Skeletal muscle satellite cell (primary cell): ENCODE measurements around the gene CROCC2.

Experiments
- H3K27me3 ChIP-seq: 2 replicates; pipeline ENCODE4 v1.7.0; 2013; ENCODE audit warnings: low read length; ENCODE audit not compliant: control insufficient read depth, insufficient read depth
- H3K36me3 ChIP-seq: 2 replicates; pipeline ENCODE4 v1.7.0; 2013; ENCODE audit warnings: mild to moderate bottlenecking, control low read depth, low read length; ENCODE audit not compliant: insufficient read depth
- H3K4me1 ChIP-seq: 2 replicates; pipeline ENCODE4 v1.7.0; 2013; ENCODE audit warnings: low read length; ENCODE audit not compliant: control insufficient read depth, insufficient read depth
- H3K4me2 ChIP-seq: 2 replicates; pipeline ENCODE4 v1.7.0; 2013; ENCODE audit warnings: mild to moderate bottlenecking, low read length
- H3K4me3 ChIP-seq: 2 replicates; pipeline ENCODE4 v1.7.0; 2013; ENCODE audit warnings: low read length
- H3K9ac ChIP-seq: 2 replicates; pipeline ENCODE4 v1.7.0; 2013; ENCODE audit warnings: mild to moderate bottlenecking, low read depth, low read length, moderate library complexity
- H3K9me3 ChIP-seq: replicated peaks from 2 replicates; pipeline ENCODE4 v1.7.0; 2013; ENCODE audit warnings: mild to moderate bottlenecking, control low read depth, low read length

Gene CROCC2

GRCh38 chr2:240888130-240888889 lies 17.8 kb upstream of the CROCC2 start:
- Histone ChIP-seq H3K4me2 (no peak overlapping the region), H3K4me1 (peaks cover 4% of the 10 kb centered on the region), H3K27me3 (peaks cover 22% of the 10 kb centered on the region), H3K4me3 (no peak overlapping the region), H3K9ac (no peak overlapping the region), H3K9me3 (no peaks in the 10 kb centered on the region), H3K36me3 (no peaks in the 10 kb centered on the region)

GRCh38 chr2:240888890-240889573 lies 17.1 kb upstream of the CROCC2 start:
- Histone ChIP-seq H3K4me1 (peaks cover 11% of the 10 kb centered on the region), H3K9me3 (no peaks in the 10 kb centered on the region), H3K27me3 (peaks cover 22% of the 10 kb centered on the region), H3K36me3 (no peaks in the 10 kb centered on the region), H3K4me2 (no peak overlapping the region), H3K9ac (no peak overlapping the region), H3K4me3 (no peak overlapping the region)

GRCh38 chr2:240889601-240890560 lies 16.3 kb upstream of the CROCC2 start:
- Histone ChIP-seq H3K9ac (no peak overlapping the region), H3K9me3 (no peaks in the 10 kb centered on the region), H3K36me3 (no peaks in the 10 kb centered on the region), H3K4me3 (no peak overlapping the region), H3K4me1 (peaks cover 13% of the 10 kb centered on the region), H3K4me2 (no peak overlapping the region), H3K27me3 (peaks cover 14% of the 10 kb centered on the region)

- peaks cover 14% of the 10 kb centered on the region for H3K27me3 ChIP-seq
- no peaks in the 10 kb centered on the region for H3K36me3 ChIP-seq
- peaks cover 13% of the 10 kb centered on the region for H3K4me1 ChIP-seq
- no peak overlapping the region for H3K4me2 ChIP-seq
- H3K9me3 ChIP-seq, result no peaks in the 10 kb centered on the region
- H3K4me3 ChIP-seq, result no peak overlapping the region
- H3K9ac ChIP-seq, result no peak overlapping the region
Observed at GRCh38 chr2:240890691-240891090, 15.4 kb upstream of the CROCC2 start.

GRCh38 chr2:240891492-240892340 lies 14.4 kb upstream of the CROCC2 start:
- H3K9ac ChIP-seq, result no peak overlapping the region
- peaks cover 13% of the 10 kb centered on the region for H3K4me1 ChIP-seq
- no peaks in the 10 kb centered on the region for H3K9me3 ChIP-seq
- no peak overlapping the region for H3K4me3 ChIP-seq
- H3K27me3 ChIP-seq, result peaks cover 14% of the 10 kb centered on the region
- H3K4me2 ChIP-seq, result no peak overlapping the region
- H3K36me3 ChIP-seq, result no peaks in the 10 kb centered on the region

GRCh38 chr2:240892356-240892755 lies 13.8 kb upstream of the CROCC2 start:
- Histone ChIP-seq H3K4me1 (peaks cover 13% of the 10 kb centered on the region), H3K36me3 (no peaks in the 10 kb centered on the region), H3K9me3 (no peaks in the 10 kb centered on the region), H3K9ac (no peak overlapping the region), H3K4me3 (no peak overlapping the region), H3K4me2 (no peak overlapping the region), H3K27me3 (peaks cover 14% of the 10 kb centered on the region)

- H3K27me3 ChIP-seq, result peaks cover 14% of the 10 kb centered on the region
Observed at GRCh38 chr2:240892925-240893324, 13.2 kb upstream of the CROCC2 start.

GRCh38 chr2:240893363-240893844 lies 12.7 kb upstream of the CROCC2 start:
- Histone ChIP-seq H3K36me3 (no peaks in the 10 kb centered on the region), H3K9ac (no peak overlapping the region)

More at GRCh38 chr2:240892925-240893324, 13.2 kb upstream of the CROCC2 start:
- no peak overlapping the region for H3K4me2 ChIP-seq
- H3K4me3 ChIP-seq, result no peak overlapping the region
- H3K9ac ChIP-seq, result no peak overlapping the region
- no peaks in the 10 kb centered on the region for H3K36me3 ChIP-seq
- H3K4me1 ChIP-seq, result peaks cover 13% of the 10 kb centered on the region
- H3K9me3 ChIP-seq, result no peaks in the 10 kb centered on the region

GRCh38 chr2:240894006-240894405 lies 12.1 kb upstream of the CROCC2 start:
- H3K4me1 ChIP-seq, result peaks cover 13% of the 10 kb centered on the region
- no peaks in the 10 kb centered on the region for H3K9me3 ChIP-seq
- H3K27me3 ChIP-seq, result peaks cover 14% of the 10 kb centered on the region
- H3K36me3 ChIP-seq, result no peaks in the 10 kb centered on the region
- H3K9ac ChIP-seq, result no peak overlapping the region
- H3K4me2 ChIP-seq, result peak overlapping the region; percentile 52
- no peak overlapping the region for H3K4me3 ChIP-seq

More at GRCh38 chr2:240893363-240893844, 12.7 kb upstream of the CROCC2 start:
- Histone ChIP-seq H3K4me3 (no peak overlapping the region), H3K27me3 (peaks cover 14% of the 10 kb centered on the region), H3K9me3 (no peaks in the 10 kb centered on the region), H3K4me1 (peaks cover 13% of the 10 kb centered on the region), H3K4me2 (peak overlapping the region; percentile 52)

GRCh38 chr2:240894836-240895558 lies 11.1 kb upstream of the CROCC2 start:
- Histone ChIP-seq H3K4me2 (no peak overlapping the region), H3K36me3 (no peaks in the 10 kb centered on the region), H3K9ac (no peak overlapping the region), H3K9me3 (no peaks in the 10 kb centered on the region), H3K4me1 (peaks cover 13% of the 10 kb centered on the region), H3K27me3 (peaks cover 14% of the 10 kb centered on the region), H3K4me3 (no peak overlapping the region)
